Tongue (tissue), 2 donors: ENCODE data around the gene ZFHX3. TPM values are rescaled to one million over a fixed set of nuclear protein-coding genes. Genes with fewer than 3 reads are reported as not detected.

ENCODE experiments used
- DNase-seq: peaks from one replicate; pipeline ENCODE4 v3.0.0-alpha.2; 2015
- total RNA-seq: library from RNA; depleted of rRNA; stranded (reverse); fragments of >200 nt; gene quantifications from one replicate; pipeline ENCODE4 v1.2.3, GENCODE V29; 2014

ZFHX3 gene
- total RNA-seq, 1 donor from 2014 or later = 12.7 TPM

DNA sequence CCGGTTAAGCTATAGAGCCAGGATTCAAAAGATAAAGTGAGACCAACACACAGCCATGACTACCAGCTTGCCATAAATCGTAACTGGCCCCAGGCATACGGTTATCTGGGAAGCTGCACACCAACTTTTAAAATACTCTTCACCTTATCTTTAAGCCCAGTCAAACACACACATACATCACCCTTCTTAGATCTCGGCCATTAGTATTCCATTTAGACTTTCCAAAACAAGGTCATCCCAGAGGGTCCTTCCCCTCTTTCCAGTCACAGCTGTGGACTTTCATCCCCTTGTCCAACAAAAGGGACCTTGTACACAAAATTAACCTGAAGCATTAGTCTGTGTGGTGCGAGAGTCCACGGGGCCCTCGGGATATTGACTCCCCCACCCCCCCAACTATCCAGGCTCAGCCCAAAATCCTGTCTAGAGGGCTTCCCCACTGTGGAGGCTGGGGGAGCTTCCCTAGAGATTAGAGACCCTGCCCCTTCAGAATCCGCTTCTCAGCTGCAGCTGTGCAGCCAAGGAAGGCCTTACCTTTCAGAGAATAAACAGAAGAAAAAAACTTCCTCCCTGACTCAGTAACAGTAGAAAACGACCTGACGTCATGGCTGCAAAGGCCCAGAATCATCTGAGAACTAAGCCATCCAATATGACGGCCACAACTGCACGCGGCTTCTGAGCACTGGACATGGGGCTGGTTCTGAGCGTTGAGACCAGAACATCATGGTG lies 9.9 kb downstream of the ZFHX3 start:
- no peak for DNase-seq

DNA sequence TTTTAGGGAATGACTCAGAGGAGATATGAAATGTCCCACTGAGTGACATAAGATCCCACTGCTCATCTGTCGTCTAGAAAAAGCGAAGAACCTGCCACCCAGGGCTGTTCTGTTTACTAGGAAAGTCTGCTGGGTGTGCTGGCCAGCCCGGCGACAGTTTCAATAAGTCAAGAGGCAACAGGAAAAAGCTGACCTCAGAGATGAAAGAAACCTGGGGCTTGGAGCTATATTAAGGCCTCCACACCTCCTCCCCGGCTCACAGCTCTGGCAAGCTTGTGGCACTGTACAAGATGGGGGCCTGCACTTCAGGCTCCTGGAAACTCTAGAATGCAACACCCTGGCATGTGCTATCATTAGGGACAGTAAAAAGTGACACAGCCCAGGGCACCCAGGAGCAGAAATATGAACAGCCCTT lies 10.6 kb downstream of the ZFHX3 start:
- peak; percentile 53 for DNase-seq

DNA sequence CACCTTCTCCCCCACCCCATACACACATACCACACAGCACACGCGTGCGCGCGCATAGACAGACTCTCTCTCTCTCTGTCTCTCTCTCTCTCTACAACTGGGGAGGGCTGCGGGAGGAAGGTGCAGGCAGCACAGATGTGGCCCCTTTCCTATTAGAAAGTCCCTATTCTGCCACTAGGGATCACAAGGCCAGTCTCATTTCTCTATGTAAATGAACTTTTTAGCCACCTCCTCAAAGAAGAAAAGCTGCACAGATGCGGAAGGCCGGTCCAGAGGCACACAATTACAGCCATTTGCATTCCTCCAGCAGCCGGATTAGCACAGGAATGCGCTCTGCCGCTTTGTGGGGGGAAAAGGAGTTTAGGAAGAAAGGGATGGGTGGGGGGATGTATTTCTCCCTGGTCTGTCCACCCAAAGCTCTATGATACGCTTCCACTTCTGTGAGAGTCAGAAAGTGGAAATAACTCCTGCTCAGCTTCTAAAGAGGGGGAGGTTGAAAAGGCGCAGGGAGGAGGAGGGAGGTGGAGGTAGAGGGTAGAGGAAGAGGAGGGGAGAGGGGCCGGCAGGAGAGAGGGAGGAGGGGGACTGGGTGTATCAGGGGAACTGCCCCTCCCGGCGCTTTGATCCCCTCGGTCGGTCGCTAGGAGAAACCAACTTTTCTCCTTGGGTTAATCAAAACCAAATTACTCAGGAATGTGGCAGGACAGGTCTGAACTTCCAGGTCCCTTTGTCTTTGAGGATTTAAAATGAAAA lies 11.7 kb downstream of the ZFHX3 start:
- no peak for DNase-seq

DNA sequence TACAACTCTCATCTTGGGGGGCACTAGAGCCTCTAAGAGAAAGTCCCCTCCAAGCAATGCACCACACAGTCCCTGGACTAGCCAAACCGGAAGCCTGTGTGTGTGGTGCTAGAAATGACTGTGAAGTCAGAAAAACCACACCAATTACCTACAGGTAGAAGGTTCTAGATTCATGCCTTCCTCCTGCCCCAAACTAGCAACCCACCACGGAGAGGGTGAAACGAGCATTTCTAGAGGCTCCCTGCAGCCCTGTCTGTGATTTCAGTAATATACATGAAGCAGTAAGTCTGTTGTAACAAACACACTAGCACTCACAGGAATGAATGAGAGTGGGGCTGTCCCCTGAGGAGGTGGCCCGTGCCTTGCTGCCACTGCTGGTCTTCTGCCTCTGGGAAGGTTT lies 13.6 kb downstream of the ZFHX3 start:
- DNase-seq = no peak

DNA sequence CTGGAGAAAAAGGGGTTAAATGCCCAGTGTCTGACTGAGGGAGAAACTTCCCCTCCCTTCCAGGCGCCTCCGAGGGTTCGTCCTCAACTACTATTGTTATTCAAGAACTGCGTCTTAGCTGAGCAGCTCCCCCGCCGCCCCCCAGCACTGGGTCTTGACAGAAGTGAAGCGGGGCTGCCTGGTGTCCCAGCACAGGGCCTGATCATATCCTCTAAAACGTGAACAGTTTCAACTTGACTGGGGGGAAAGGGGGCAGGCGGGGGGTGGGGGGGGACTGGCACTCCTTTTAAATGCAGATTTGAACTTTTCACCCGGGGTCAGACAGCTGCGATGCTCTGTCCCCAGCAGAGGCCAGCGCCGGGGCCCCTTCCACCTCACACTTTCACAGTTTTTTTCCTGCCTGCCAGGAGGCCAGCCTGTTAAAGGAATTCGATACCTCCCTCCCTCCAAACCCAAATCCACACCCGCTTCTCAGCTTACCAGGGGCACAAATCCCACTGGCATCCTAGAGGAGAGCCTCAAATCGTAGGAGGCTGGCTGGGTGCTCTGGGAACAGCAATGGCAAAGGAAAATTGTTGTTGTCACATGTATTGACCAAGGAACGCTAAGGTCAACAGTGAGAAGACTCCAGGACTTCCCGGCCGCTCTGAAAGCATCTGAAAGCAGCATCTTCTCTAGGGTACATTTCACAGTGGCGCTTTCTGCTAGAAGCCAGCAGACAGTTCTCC lies 14.5 kb downstream of the ZFHX3 start:
- peak; percentile 74 for DNase-seq

DNA sequence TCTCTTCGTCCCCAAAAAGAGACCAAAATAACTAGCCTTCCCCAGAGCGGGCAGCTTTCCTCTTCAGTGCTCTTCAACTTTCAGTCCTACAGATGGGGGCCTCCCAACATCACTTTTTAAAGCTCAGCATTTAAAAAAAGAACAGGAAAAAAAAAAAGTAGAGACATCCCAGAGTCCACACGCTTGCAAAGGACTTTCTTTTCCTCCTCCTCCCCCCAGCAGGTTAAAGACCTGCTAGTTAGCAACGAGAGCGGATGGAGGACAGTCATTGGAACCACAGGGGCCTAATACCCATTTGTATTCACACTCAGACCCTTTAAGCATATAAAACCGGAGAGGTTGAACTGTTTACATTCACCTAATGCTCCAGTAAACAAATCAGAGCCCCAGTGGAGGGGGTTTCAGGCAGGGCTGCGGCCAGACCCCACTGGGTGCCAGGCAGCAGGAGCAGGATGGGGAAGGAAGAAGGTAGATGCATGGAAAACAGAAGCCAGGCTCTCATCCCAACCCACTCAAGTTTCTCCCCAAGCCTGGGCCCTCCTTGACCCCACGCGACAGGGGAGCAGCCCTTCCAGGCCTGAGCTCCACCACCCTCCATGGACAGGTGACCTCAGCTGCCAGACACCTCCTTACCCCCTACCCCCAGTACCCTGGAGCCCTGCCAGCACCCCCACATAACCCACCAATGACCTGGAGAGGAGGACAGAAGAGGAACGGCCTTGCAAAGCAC lies 15.2 kb downstream of the ZFHX3 start:
- DNase-seq = no peak

DNA sequence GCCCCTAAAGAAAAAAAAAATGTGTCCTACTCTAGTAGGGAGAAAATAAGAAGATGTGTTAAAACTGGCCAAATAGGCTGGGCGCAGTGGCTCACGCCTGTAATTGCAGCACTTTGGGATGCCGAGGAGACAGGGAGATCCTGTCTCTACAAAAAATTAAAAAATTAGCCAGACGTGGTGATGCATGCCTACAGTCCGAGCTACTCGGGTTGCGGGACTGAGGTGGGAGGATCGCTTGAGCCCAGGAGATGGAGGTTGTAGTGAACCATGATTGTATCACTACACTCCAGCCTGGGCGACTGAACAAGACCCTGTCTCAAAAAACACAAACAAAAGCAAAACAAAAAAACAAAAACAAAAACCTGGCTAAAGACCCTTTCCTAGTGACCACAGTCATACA lies 15.9 kb downstream of the ZFHX3 start:
- DNase-seq = no peak

DNA sequence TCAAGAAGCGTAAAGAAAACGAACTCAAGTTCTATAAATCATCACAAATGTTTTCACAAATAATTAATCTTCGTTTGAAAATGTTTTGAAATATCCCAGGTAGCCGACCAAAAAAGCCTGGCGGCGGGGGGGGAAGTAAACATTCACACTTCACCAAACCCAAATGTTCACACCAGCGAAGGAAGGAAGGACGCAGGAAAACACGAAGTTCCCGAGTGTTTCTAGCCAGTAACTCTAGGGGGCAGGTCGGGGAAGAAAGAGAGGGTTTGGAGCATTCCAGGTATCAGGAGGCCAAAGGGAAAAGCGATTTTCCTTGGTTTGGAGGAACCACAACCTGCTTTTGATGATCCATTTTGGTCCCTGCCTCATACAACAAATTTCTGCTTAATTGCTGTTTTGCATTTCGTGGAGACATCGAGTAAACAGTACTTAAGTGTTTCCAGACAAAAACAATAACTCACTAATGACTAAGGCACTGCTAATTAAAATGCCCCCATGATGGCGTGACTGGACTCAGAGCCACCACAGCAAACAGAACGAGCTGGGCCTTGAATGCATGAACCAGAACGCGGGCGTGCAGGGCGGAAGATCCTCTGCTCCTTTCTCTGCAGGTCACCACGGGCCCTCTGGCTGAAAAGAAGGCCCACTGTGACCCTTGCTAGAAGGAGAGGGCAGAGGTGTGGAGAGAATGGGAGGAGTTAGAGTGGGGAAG lies 16.6 kb downstream of the ZFHX3 start:
- no peak for DNase-seq

DNA sequence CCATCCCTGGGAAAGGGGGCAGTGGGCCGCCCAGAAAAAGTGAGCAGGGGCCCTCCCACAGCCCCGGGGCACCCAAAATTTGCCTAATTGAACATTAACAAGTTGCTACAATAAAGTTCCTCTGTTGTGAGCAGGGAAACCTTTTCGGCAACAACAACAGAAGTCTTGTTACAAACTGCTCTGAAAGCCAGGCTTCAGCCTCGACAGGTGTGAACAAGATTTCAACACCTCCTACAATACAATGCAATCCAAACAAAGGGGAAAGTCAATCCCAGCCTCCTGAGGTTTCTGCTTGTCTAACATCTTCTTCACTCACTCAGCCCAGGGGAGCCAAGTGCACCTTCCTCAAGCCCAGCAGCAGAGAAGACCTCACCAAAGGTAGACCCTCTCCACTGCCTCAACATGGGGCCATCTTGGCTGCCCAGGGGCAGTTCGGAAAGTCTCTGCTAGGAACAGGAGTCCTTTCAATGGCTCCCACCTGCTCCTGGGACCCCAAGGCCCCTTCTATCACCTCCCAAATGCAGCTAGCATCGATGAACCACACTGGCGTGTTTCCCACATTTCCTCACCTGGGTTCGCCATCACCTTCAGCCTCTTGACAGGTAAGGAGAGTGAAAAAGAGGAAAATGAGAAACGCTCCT lies 19.1 kb downstream of the ZFHX3 start:
- DNase-seq = no peak

DNA sequence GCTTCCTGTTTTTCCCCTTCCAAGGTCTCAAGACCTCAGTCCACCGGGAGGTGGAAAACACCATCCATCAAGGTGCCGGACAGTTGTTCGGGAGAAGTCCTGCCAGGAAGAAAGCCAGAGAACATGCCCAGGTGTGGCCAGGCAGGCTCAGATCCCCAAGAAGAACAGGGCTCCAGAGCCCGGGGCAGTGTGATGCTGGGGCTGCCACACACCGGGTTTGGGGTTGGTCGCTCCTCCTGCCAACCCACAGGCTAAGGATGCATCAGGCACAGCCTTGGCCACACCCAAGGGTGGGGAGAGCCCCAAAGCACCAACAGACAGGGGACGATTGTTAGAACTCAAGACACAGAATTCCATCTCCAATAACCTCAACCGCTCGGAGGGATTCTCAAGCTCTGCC lies 19.7 kb downstream of the ZFHX3 start:
- no peak for DNase-seq

DNA sequence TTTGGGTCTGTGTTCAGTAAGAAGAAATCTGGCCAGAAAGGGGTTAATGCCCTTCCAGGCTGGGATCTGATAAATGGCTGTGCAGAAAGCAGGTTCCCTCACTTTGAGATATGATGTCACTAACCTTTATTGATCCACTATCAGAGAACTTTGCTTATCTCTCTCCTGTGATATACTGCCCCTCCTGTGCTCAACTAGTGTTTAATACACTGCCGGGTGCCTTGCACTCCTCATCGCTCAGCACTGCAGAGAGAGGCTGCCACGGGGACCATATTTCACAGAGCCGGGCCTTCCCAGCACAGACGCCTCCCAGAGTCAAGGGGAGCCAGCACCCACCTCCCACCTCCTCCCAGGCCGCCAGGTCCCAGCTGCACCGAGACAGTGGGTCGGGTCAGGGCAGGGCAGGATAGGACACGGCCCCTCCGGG lies 20.2 kb downstream of the ZFHX3 start:
- no peak for DNase-seq

DNA sequence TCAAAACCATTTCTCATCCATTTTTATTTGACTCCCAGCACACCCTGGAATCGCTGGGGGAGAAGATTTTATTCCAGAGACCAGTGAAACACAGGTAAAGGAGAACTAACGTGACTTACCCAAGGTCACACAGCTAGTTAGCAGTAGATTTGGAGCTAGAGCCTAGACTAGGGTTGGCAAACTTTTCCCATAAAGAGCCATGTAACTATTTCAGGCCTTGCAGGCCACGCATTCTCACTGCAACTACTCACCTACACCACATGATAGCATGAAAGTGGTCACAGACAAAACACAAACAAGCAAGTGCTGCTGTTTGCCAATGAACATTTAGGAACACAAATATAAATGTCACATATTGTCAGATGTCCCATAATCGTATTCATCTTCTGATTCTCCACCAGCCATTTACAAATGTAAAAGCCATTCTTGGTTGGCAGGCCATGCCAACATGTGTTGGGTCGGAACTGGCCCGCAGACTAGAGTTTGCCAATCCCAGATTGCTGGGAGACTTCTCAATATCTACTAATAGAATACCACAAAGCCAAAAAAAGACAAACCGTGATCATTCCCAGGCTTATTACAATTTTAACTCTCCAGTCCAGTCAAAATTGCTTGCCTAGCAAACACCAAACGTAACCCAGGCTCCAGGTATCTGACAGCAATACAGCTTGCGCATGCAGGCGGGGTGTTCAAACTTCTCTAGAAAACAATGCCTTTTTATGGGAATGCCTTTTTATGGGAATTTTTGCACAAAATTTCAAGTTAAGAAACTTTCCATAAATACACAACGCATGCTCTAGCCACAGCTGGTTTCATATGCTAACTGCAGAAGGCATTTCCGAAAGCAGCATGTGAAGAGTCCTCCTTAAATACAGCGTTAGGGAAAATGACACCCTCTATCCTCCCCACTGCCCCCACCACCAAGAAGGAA lies 20.9 kb downstream of the ZFHX3 start:
- DNase-seq = no peak

DNA sequence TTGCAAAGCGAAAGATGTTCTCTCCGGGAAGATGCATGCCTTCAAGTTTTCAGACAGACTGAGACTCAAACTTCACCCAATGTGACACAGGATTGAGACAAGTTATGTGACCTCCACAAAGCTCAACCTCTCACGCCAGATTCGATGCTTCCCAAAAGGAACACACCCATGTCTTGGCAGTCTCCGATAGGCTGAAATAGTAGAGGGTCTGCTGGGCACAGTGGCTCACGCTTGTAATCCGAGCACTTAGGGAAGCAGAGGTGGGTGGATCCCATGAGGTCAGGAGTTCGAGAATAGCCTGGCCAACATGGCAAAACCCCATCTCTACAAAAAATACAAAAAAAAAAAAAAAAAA lies 22.1 kb downstream of the ZFHX3 start:
- no peak for DNase-seq

DNA sequence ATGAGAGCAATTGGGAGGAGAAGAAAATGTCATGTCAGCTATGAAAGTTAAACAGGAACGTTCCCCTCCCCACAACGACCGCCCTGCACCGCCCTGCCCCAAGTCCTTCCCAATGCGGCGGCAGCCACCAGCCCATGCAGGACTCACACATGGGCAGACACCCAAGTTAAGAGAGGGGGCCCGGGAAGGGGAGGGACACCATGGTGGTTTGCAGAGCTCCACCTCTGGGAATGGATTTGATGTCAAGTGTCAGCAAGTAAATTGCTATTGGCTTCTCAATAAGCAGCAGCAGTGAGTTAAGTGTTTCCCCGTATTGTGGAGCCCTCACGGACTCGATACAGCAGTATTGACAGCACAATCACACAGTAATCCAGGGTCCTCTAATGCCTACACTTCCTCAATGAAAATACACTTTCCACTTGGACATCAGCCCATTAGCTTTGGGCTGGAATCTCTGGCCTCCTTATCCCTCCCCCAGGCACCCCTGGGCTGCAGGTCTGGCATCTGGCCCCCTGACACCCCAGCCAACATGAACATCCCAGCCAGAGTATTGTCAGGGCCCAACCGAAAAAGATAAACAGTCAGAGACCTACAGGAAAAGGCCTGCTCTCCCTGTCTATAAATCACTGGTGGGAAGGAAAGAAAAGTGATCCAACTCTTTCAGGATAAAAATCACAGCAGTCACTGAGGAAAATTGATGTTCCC lies 22.6 kb downstream of the ZFHX3 start:
- DNase-seq = no peak

DNA sequence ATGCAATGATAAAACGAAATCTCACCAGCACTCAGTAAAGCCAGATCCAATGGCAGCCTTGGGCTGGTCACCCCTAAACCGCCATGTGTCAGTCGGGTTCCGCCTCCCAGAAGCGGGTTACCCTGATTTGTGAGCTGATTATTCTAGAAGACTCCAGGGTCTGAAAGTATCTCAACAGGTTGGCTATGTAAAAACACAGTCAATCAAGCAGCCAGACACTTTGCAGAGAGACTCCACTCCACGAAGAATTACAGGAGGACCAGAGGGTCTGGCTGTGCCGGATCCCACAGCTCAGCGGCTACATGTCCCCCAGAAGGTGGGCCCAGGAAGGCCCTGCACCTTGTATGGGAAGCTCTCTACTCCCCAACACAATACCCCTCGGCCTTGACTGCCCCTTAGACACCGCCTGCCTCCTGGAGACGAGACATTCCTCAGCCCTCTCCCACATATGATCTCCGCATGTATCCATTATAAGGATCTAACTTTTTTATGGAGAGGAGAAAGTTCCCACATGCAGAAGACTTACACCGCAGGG lies 23.3 kb downstream of the ZFHX3 start:
- DNase-seq = no peak

DNA sequence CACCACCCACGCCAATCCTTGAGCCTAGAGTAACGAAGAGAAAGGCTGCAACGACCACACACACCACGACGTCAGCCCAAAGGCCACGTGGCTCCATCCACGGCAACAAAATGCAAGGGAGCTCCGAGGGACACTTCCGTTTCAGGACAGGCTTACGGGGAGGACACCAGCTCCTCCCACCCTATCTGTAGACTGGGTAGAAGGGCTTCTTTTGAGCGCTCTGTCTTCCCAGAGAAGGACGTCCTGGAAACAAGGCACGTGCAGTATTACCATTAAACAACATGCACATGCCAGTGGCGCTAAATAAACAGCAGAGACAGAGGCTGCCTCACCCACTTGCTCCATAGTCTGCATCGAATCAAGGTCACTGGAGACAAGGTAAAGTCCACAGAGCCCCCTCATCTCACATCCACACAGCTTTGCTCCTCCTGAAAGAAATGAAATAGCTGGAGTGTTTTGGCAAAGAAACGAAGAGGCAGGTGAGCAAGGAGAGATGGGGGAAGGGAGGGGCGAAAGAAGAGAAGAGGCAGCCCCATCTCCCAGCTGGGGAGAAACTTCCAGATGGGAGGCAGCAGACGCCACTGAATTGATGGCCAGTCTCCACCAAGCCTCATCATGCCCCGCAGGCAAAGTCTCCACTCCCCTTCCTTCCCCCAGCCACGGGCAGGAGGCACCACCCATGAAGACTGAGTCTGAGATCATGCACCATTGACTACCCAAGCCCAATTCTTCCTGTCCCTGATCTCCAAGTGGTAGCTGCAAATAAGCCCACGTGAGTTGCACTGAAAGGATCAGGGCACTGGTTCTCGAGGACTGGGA lies 24.0 kb downstream of the ZFHX3 start:
- DNase-seq = no peak

DNA sequence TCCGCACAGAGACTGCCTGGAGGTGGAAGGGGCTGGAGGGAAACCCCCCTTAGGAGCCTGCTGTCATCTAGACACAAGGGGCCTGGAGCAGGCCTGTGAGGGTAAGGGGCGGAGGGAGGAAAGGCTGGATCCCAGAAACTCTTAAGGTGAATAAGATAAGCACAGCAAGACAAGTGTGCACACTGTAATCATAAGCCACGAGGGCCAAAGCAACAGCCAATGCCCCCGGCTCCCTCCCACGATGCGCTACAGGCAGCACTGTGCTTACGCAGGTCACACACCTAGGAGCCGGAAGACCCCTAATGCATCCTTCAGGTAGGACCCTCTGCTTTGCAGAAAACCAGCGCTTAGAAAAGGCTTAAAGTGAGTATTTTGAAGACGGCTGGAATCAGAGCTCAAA lies 24.6 kb downstream of the ZFHX3 start:
- no peak for DNase-seq

DNA sequence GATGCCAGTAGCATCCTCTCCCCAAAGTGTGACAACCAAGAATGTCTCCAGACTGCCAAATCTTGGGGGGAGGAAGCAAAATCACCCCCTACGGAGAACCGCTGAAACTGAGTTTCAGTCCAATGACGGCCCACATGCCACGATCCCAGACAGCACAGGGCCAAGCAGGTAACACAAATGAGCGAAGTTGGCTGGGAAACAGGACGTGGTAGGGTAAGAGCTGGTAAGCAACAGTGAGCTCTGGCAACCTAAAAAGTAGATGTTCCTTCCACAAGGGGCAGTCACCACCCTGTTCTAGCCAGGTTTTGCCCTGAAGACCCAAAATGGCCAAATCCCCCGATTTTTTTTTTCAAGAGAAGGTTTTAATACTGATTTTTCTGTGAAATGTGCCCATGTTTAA lies 25.4 kb downstream of the ZFHX3 start:
- no peak for DNase-seq
